SK-N-DZ (cell line): Measurements from ENCODE around the gene EFTUD2.
A peak's percentile ranks its signal among the peaks of the same experiment; 100 is the strongest.

Experiments
- DNase-seq: peaks from one replicate; pipeline ENCODE4 v3.0.0-alpha.2; 2015; ENCODE audit warnings: low spot score

The EFTUD2 gene

GRCh38 chr17:44887971-44888954 lies 11.0 kb downstream of the EFTUD2 start:
- DNase-seq, result no peak

GRCh38 chr17:44887016-44887415 lies 12.2 kb downstream of the EFTUD2 start:
- DNase-seq, result no peak

GRCh38 chr17:44884941-44885340 lies 14.3 kb downstream of the EFTUD2 start:
- no peak for DNase-seq

GRCh38 chr17:44881145-44881544 lies 18.1 kb downstream of the EFTUD2 start:
- no peak for DNase-seq

- DNase-seq, result no peak
These were observed 19.2 kb downstream of the EFTUD2 start for GRCh38 chr17:44880062-44880461.

- no peak for DNase-seq
These were observed 19.9 kb downstream of the EFTUD2 start for GRCh38 chr17:44879376-44879775.

GRCh38 chr17:44878627-44879221 lies 20.5 kb downstream of the EFTUD2 start:
- DNase-seq, result no peak

- DNase-seq, result no peak
These were observed 22.1 kb downstream of the EFTUD2 start for GRCh38 chr17:44877121-44877520.

GRCh38 chr17:44875761-44876160 lies 23.5 kb downstream of the EFTUD2 start:
- DNase-seq, result no peak

GRCh38 chr17:44872131-44872768 lies 27.0 kb downstream of the EFTUD2 start:
- no peak for DNase-seq

GRCh38 chr17:44871556-44871955 lies 27.7 kb downstream of the EFTUD2 start:
- DNase-seq, result no peak

- no peak for DNase-seq
These were observed 31.4 kb downstream of the EFTUD2 start for GRCh38 chr17:44867841-44868240.

- DNase-seq, result no peak
These were observed 33.3 kb downstream of the EFTUD2 start for GRCh38 chr17:44865931-44866330.

- peak; percentile 83 for DNase-seq
These were observed 34.0 kb downstream of the EFTUD2 start for GRCh38 chr17:44865231-44865660.

GRCh38 chr17:44864831-44865230 lies 34.4 kb downstream of the EFTUD2 start:
- DNase-seq, result no peak

GRCh38 chr17:44863061-44863918 lies 36.0 kb downstream of the EFTUD2 start:
- DNase-seq, result no peak

- no peak for DNase-seq
These were observed 36.8 kb downstream of the EFTUD2 start for GRCh38 chr17:44862278-44862914.

GRCh38 chr17:44859701-44860100 lies 39.5 kb downstream of the EFTUD2 start:
- no peak for DNase-seq

- no peak for DNase-seq
These were observed 45.1 kb downstream of the EFTUD2 start for GRCh38 chr17:44854192-44854591.

- no peak for DNase-seq
These were observed 48.6 kb downstream of the EFTUD2 start for GRCh38 chr17:44850612-44851011.

- DNase-seq, result no peak
These were observed 49.2 kb downstream of the EFTUD2 start for GRCh38 chr17:44850025-44850424.
